Measurements from ENCODE around the gene ACAP1. TPM values are rescaled to one million over a fixed set of nuclear protein-coding genes. Genes with fewer than 3 reads are reported as not detected.

The ACAP1 gene
- total and polyA plus RNA-seq, 2 donors, result 1.5 to 4.3 TPM

DNA sequence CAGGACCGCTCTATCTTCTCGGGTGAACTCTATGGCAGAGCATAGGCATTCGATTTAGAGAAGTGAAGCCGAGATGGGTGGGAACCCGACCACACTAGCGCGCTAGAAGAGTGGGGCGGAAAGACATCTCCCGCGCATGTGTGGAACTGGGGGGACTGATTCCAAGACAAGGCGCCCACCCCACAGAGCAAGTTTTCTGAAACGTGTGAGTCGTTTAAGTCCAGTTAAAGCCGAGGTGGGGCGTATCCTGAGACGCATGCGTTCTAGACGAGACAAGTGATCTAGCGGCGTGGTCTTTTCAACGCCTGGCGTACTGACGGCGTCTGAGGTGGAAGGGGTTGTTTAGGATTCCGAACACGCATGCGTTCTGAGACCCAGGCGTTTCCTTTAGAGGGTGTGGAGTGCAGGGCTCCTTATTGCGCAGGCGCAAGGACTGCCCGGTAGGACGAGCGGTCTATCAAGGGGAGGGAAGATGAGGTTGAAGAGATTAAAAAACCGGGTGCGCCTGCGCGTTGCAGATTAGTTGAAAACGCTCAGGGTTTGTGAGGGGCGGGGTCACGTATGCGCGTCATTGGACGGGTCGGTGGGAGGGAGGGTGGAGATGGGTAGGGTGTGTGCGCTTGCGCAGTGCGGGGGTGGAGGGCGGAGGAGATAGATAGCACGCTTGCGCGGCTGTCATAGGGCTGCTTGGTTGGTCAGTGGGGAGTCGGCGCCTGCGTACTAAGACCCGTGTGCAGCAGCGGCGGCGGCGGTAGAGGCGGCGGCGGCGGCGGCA is 29.2 kb upstream of the ACAP1 start, which contains the start of gene EIF5A:
EIF5A (plus strand) TSS at position 718 of the 775 bp plus-strand sequence. CDS start 2,008 bp downstream, outside the sequence.
- peak within 1 kb of the TSS; percentile 98 for H3K27ac ChIP-seq (ENCODE audit: low read depth)
- H3K4me3 ChIP-seq (ENCODE audit: low read depth, low read length), result peak within 1 kb of the TSS; percentile 93
- H3K36me3 ChIP-seq (ENCODE audit: insufficient read depth), result peaks cover 6% of the 10 kb centered on the region
- DNase-seq (ENCODE audit: extremely low spot score), result peak; percentile 100
- WGBS, result under 1% methylated on average over 64 of the region's 64 CpGs
- no peaks in the 10 kb centered on the region for H3K4me1 ChIP-seq (ENCODE audit: insufficient read depth)

DNA sequence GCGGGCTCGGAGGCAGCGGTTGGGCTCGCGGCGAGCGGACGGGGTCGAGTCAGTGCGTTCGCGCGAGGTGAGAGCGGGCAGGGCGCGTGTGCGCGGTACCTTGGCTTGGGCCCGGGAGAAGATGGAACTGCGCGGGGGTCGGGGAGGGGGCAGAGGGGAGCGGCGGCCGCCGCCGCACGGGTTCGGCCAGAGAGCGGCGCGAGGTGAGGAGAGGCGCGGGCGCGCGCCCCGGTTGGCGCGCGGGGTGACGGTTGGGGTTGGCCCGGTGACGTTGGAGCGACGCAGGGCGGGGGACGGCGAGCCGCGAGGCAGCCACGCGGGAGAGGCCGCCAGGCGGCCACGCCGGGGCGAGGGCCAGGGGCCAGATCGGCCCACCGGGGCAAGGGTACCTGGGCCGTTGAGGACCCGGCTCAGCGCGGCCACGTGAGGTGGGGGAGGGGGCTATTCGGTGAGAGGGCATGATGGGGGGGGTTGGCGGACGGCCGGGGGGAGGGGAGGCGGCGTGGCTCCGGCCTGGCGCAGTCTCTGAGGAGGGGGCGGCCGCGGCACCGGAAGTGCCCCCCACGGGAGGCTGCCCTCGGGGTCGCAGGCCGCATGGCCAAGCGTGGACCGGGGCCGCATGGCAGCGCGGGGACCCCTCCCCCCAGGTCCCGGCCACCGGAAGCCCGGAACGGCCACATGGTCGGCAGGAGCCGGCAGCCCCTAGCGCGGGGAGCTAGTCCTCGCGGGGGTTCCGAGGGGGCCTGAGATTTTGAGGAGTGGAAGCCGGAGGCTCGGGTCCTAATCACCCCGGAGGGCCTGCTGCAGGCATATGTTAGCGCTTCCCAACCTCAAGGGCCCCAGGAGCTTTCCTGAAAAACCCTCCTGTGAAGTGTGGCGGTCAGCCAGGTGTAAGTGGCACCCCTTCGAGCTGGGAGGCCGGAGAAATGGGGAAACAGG is 28.4 kb upstream of the ACAP1 start:
- DNase-seq (ENCODE audit: extremely low spot score), result no peak
- H3K27ac ChIP-seq (ENCODE audit: low read depth), result peak overlapping the region; percentile 98
- under 1% methylated on average over 103 of the region's 104 CpGs for WGBS
- H3K36me3 ChIP-seq (ENCODE audit: insufficient read depth), result peaks cover 6% of the 10 kb centered on the region
- H3K4me1 ChIP-seq (ENCODE audit: insufficient read depth), result no peaks in the 10 kb centered on the region
- H3K4me3 ChIP-seq (ENCODE audit: low read depth, low read length), result peak overlapping the region; percentile 93

DNA sequence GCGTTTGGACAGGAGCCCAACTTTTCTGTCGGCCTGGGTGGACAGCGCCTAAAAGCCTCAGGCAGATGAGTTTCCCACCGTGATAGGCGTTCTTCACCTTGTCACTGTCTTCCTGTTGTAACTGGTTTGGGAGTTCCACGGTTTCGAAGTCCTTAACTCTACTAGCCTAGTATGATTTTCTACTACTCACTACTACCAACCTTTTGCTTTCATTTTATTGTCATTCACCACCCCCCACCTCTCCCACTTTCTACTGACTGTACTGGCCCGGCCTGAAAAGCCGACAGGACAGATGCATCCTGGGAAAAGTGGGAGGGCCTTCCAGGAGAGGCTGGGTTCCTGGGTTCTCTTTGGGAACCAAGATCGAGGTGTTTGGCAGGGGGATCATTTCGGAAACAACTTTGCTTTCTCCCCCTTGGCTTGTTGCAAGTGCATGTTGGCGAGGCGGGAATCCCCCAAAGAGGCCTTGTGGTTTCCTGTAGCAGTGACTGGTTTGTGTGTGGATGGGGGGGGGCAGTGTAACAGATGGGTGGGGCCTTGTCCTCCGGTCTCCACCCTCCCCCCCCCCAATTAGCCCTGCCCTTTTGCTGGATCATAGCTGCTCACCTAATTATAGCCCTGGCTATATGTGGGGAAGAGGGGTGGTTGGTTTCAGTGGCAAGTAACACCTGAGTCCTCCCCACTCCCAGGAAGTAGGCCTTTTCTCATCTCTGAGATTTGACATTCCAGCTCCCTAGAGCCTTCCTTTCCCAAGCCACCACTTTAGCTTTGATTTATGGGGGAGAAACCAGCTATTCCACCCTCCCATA is 27.5 kb upstream of the ACAP1 start:
- WGBS, result under 1% methylated on average over 14 of the region's 14 CpGs
- Histone ChIP-seq H3K4me3 (ENCODE audit: low read depth, low read length) (peak overlapping the region; percentile 93), H3K4me1 (ENCODE audit: insufficient read depth) (no peaks in the 10 kb centered on the region), H3K36me3 (ENCODE audit: insufficient read depth) (peaks cover 6% of the 10 kb centered on the region), H3K27ac (ENCODE audit: low read depth) (peak overlapping the region; percentile 98)
- DNase-seq (ENCODE audit: extremely low spot score), result peak; percentile 62

DNA sequence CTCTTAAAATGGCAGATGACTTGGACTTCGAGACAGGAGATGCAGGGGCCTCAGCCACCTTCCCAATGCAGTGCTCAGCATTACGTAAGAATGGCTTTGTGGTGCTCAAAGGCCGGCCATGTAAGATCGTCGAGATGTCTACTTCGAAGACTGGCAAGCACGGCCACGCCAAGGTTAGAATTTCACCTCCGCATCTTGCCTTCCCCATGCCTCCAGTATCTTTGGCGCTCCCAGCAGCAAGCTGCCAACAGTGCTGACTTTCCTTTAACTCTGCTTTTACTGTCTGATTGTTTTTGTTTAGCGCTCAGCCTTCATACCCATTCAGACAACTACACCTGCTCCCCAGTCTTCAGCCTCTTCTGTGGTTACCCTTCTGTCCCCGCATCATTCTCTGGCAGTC is 26.7 kb upstream of the ACAP1 start:
- no peaks in the 10 kb centered on the region for H3K4me1 ChIP-seq (ENCODE audit: insufficient read depth)
- WGBS, result 90% methylated on average over 12 of the region's 12 CpGs
- no peak for DNase-seq (ENCODE audit: extremely low spot score)
- H3K36me3 ChIP-seq (ENCODE audit: insufficient read depth), result peaks cover 6% of the 10 kb centered on the region
- no peak overlapping the region for H3K4me3 ChIP-seq (ENCODE audit: low read depth, low read length)
- no peak overlapping the region for H3K27ac ChIP-seq (ENCODE audit: low read depth)

DNA sequence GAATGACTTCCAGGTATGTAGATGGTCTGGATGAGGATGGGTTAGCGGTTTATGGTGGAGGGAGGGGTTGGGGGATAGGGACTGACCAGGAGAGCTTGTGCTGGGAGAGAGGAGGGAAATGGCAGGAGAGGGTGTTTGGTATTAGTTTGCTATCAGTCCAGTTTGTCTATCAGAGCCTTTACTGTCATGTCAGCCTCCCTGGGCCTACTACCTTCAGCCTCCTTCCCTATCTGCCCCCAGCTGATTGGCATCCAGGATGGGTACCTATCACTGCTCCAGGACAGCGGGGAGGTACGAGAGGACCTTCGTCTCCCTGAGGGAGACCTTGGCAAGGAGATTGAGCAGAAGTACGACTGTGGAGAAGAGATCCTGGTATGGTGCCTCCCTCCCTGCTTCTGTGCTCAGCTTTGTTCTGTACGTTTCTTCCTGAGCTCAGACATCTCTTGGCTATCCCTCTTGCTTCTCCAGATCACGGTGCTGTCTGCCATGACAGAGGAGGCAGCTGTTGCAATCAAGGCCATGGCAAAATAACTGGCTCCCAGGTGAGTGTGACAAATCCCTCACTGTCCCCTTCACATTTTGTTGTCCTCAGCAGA is 25.1 kb upstream of the ACAP1 start:
- Histone ChIP-seq H3K27ac (ENCODE audit: low read depth) (no peak overlapping the region), H3K4me3 (ENCODE audit: low read depth, low read length) (no peak overlapping the region), H3K36me3 (ENCODE audit: insufficient read depth) (peaks cover 6% of the 10 kb centered on the region), H3K4me1 (ENCODE audit: insufficient read depth) (no peaks in the 10 kb centered on the region)
- no peak for DNase-seq (ENCODE audit: extremely low spot score)
- 82% methylated on average over 7 of the region's 7 CpGs for WGBS

DNA sequence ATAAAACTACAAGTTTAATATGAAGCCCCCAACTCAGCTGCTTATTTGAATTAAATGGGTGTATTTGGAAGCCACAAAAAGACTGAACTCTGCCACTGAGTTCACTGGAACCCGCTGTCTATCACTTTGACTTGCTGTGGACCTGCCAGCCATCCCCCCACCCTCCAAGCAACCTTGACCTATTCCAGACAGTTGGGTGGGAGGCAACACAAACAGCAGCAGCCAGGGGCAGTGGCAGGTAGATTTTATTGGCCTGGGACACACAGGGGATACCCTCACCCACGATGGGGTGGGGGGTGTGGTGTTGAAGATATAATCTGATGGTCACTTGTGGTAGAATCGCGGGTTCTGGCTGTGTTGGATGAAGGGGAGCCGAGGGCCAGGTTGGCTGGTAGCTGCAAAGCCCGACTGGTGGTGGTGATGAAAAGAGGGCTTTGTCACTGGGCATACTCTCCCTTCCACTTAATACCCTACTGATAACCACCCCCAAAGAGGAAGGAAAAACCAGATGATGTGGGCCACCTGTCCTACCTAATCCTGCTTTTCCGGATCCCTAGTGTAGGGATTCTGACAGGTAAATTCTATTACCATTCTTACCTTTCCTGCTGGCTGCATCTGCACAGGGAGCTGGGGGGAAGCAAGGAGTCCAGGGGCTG is 23.8 kb upstream of the ACAP1 start:
- 68% methylated on average over 7 of the region's 7 CpGs for WGBS
- no peaks in the 10 kb centered on the region for H3K4me1 ChIP-seq (ENCODE audit: insufficient read depth)
- H3K4me3 ChIP-seq (ENCODE audit: low read depth, low read length), result no peak overlapping the region
- peaks cover 9% of the 10 kb centered on the region for H3K36me3 ChIP-seq (ENCODE audit: insufficient read depth)
- no peak overlapping the region for H3K27ac ChIP-seq (ENCODE audit: low read depth)
- no peak for DNase-seq (ENCODE audit: extremely low spot score)

DNA sequence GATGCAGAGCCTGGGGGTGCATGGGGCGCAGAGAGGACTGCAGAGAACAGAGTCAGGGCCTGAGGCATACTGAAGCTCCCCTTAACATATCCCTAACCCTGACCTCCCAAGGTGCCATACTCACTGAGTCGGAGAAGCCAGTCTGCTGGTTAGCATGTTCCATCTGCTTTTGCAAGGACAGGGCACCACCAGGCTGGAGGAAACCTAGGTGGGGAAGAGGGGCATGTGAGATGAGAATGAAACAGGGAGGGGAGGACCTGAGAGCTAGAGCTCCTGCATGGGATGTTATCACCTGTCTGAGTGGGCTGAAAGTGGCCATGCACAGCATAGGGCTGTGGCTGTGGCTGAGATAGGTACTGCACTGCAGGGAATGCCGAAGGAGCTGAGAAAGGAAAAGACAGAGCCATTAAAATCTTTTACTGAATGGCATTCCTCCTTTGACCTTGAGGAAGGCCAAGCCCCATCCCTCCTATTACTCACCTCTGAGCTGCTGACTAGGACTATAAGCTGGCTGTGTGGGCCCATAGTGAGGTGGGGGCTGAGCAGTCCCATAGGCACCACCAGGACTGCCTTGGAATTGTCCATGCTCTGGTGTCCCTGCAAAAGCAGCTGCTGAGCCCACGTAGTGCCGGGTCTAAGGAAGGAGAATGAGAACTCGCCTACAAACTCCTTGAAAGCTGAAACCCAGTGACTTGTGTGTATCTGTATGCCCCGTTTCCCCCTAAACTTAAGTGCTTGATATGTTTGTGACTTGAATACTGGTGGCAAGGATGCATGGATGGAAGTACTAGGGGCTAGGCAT is 23.0 kb upstream of the ACAP1 start:
- Histone ChIP-seq H3K27ac (ENCODE audit: low read depth) (no peak overlapping the region), H3K4me3 (ENCODE audit: low read depth, low read length) (no peak overlapping the region), H3K36me3 (ENCODE audit: insufficient read depth) (peaks cover 9% of the 10 kb centered on the region), H3K4me1 (ENCODE audit: insufficient read depth) (no peaks in the 10 kb centered on the region)
- DNase-seq (ENCODE audit: extremely low spot score), result no peak
- WGBS, result 88% methylated on average over 7 of the region's 7 CpGs

DNA sequence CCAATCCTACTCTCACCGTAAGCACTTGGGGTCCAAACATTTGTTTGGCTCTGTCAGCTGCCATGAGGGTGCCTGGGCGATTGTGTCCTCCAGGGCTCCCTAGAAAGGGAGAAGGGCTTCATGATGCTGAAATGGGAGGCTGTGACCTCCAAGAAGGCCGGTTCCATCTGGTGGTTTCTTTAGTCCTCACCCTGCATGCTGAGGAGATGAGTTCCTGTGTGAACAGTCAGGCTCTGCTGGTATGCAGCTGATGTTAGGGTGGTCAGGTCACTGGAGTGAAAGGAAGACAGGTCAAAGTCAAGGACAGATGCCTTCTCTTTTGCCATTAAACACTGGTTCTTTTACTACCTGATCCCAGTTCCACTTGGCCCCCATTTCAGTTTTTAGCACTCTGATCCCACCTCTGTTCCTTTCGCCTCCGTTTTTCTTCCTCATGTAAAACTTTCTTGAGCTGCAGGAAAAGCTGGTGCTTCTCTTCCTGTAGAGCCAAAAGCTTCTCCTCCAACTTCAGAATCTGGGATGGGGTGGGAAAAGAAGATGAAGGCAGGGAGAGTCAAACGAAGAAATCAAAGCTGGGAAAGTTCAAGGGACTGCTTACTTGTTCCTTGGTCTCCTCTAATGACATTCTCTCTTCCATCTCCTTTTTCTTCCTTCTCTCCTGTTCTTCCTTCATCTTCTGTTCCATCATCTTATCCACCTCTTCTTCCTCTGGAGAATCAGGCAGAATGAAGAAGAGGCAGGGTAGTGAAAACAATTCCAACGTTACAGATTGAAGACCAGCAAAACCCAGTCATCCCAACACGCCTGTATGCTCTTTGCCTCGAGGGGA is 22.2 kb upstream of the ACAP1 start:
- peak overlapping the region; percentile 95 for H3K27ac ChIP-seq (ENCODE audit: low read depth)
- no peaks in the 10 kb centered on the region for H3K4me1 ChIP-seq (ENCODE audit: insufficient read depth)
- H3K36me3 ChIP-seq (ENCODE audit: insufficient read depth), result peaks cover 11% of the 10 kb centered on the region
- no peak for DNase-seq (ENCODE audit: extremely low spot score)
- WGBS, result 48% methylated on average over 9 of the region's 9 CpGs
- H3K4me3 ChIP-seq (ENCODE audit: low read depth, low read length), result peak overlapping the region; percentile 92

DNA sequence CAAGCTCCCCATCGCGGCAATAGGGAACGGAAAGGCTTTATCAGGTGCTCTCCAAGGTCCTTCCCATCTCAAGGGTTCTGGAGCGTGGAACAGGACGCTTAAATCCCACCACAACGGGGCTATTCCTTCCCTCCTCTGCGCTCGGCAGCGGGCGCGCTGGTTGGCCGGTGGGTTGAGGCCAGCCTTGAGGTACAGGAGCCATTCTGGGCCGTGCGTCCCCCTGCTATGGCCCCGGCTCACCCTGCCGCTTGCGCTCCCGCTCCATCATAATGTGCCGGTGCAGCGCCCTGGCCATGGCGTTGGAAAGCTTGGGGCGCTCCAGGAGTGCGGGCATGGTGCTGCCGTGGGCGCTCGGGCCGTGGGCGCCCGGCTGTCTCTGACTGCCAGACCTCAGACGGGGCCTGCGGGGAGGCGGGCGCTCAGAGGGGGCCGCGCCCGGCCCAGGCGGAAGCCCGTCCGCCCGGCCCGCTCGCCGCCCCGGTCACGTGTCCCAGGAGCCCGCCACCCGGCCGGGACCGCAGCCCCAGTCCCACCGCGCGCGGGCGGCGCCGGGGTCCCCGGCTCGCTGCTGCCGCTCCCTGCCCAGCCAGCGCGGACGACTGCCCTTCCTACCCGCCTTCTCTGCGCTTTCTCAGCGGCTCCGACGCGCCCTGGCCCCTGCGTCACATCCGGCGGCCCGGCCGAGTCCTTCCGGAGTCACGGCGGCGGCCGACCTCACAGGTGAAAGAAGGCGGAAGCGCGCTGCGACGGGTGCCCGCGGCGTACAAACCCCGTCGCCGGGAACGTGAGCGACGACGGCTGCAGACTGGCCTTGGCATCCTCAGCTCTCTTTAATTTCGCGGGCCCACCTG is 21.4 kb upstream of the ACAP1 start, which contains the start of gene GPS2:
GPS2 (minus strand) TSS at position 642 of the 851 bp plus-strand sequence; CDS start at position 334, 308 bp downstream.
- Histone ChIP-seq H3K36me3 (ENCODE audit: insufficient read depth) (peaks cover 9% of the 10 kb centered on the region), H3K27ac (ENCODE audit: low read depth) (peak within 1 kb of the TSS; percentile 95), H3K4me3 (ENCODE audit: low read depth, low read length) (peak within 1 kb of the TSS; percentile 92), H3K4me1 (ENCODE audit: insufficient read depth) (no peaks in the 10 kb centered on the region)
- no peak for DNase-seq (ENCODE audit: extremely low spot score)
- under 1% methylated on average over 95 of the region's 95 CpGs for WGBS

DNA sequence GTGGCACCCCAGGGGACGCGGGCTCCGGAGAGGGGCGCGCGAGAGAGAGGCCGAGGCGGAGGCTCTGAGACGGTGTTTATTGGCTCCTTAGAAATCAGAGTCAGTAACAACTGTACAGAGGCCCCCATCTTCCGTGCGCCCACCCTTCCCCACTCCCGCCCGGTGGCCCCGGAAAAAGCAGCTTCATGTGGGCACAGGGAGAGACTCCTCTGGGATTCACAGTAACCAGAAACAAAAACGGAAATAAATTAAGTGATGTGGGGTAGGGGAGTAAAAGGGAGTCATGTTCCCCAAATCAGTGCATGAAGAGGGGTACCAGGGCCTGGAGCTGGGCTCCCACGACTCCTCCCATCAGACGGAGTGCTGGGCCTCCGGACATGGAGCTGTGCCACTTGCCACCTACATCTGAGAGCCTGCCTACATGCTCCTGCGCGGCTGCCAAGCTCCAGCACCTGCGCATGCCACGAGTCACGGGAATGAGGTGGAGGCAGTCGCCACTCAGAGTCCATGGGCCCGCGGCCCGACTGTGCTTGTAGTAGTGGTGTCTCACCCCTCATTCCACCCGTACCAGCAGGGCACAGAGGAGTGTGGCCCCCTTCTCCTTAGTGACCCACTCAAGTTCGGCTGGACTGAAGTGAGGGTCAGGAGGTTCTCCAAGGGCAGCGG is 20.6 kb upstream of the ACAP1 start:
- H3K4me1 ChIP-seq (ENCODE audit: insufficient read depth), result no peaks in the 10 kb centered on the region
- H3K27ac ChIP-seq (ENCODE audit: low read depth), result peak overlapping the region; percentile 95
- peak overlapping the region; percentile 92 for H3K4me3 ChIP-seq (ENCODE audit: low read depth, low read length)
- WGBS, result 38% methylated on average over 30 of the region's 30 CpGs
- DNase-seq (ENCODE audit: extremely low spot score), result no peak
- H3K36me3 ChIP-seq (ENCODE audit: insufficient read depth), result peaks cover 12% of the 10 kb centered on the region
